ENCODE measurements around the gene PARD3B. TPM values are rescaled to one million over a fixed set of nuclear protein-coding genes. Genes with fewer than 3 reads are reported as not detected.

The PARD3B gene
- total RNA-seq, 1 experiment from 2014 or later: 3.9 TPM

- intact Hi-C loops (cut with micrococcal nuclease): no loop called here
- no peak overlapping the region for H2AFZ ChIP-seq (ENCODE audit: low read length)
- TF ChIP-seq, protein P1, sequence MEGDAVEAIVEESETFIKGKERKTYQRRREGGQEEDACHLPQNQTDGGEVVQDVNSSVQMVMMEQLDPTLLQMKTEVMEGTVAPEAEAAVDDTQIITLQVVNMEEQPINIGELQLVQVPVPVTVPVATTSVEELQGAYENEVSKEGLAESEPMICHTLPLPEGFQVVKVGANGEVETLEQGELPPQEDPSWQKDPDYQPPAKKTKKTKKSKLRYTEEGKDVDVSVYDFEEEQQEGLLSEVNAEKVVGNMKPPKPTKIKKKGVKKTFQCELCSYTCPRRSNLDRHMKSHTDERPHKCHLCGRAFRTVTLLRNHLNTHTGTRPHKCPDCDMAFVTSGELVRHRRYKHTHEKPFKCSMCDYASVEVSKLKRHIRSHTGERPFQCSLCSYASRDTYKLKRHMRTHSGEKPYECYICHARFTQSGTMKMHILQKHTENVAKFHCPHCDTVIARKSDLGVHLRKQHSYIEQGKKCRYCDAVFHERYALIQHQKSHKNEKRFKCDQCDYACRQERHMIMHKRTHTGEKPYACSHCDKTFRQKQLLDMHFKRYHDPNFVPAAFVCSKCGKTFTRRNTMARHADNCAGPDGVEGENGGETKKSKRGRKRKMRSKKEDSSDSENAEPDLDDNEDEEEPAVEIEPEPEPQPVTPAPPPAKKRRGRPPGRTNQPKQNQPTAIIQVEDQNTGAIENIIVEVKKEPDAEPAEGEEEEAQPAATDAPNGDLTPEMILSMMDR (conservative IDR thresholded peaks at IDR 0.05; ENCODE audit: low read depth, low read length): no peak
- no peak for TF ChIP-seq EZH2 (IDR thresholded peaks at IDR 0.05; ENCODE audit: low read length, unreplicated experiment)
- TF ChIP-seq EZH2phosphoT487 (IDR thresholded peaks at IDR 0.05; ENCODE audit: borderline replicate concordance, low read length): no peak
- H3K4me1 ChIP-seq (ENCODE audit: insufficient read depth, low read length): 0 out of 2 replicates have a peak, but pooled peaks cover 7% of the 10 kb centered on the region
- no peaks in the 10 kb centered on the region for H3K9me2 ChIP-seq (replicated peaks; ENCODE audit: low read length)
- H3K79me2 ChIP-seq (ENCODE audit: low read length): no peaks in the 10 kb centered on the region
- no peak overlapping the region for H3K4me3 ChIP-seq (ENCODE audit: low read length)
- no peaks in the 10 kb centered on the region for H3F3A ChIP-seq (ENCODE audit: low read length, unreplicated experiment)
- no TSS peak for BruUV-seq (replicated peaks)
- H4K20me1 ChIP-seq (ENCODE audit: low read length): no peaks in the 10 kb centered on the region
- H3K9ac ChIP-seq (ENCODE audit: low read length): no peak overlapping the region
- no peak overlapping the region for H3K4me2 ChIP-seq (ENCODE audit: low read length)
- H3K27me3 ChIP-seq (ENCODE audit: low read length): no peaks in the 10 kb centered on the region
- H3K27ac ChIP-seq (ENCODE audit: low read length): no peak overlapping the region
- H3K9me3 ChIP-seq (ENCODE audit: low read length): no peaks in the 10 kb centered on the region
- DNase-seq (no peak), ATAC-seq (no peak)
- ChIA-PET POLR2A (ENCODE audit: unreplicated experiment) (no interaction called here), CTCF (no interaction called here)
- H3K36me3 ChIP-seq (ENCODE audit: low read depth, low read length): no peaks in the 10 kb centered on the region
Measured at GRCh38 chr2:205424326-205424725, 879.1 kb downstream of the PARD3B start.

GRCh38 chr2:205425102-205425501, 879.8 kb downstream of the PARD3B start:
- CTCF ChIA-PET: no interaction called here

DNA sequence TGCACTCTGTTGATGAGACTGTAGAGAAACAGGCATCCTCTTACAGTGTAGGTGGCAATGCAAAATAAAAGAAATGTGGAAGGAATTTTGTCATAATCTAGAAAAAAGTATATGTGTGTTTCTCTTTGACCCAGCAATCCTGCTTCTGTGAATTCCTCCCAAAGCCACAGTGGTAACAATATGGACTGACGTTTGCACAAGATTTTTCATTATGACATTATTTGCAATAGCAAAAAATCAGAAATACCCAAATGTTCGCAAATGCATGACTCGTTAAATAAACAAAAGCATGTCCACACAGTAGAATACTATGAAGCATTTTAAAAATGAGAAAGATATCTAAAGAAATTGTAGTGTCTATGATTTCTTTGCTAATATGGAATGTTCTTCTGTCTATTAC, 881.8 kb downstream of the PARD3B start:
- Histone ChIP-seq H2AFZ (ENCODE audit: low read length) (no peak overlapping the region), H4K20me1 (ENCODE audit: low read length) (no peaks in the 10 kb centered on the region), H3K9me2 (replicated peaks; ENCODE audit: low read length) (no peaks in the 10 kb centered on the region), H3K9ac (ENCODE audit: low read length) (no peak overlapping the region), H3K4me1 (ENCODE audit: insufficient read depth, low read length) (0 out of 2 replicates have a peak, but pooled peaks cover 7% of the 10 kb centered on the region), H3K36me3 (ENCODE audit: low read depth, low read length) (no peaks in the 10 kb centered on the region), H3K4me3 (ENCODE audit: low read length) (no peak overlapping the region), H3K4me2 (ENCODE audit: low read length) (no peak overlapping the region), H3K27ac (ENCODE audit: low read length) (no peak overlapping the region), H3K9me3 (ENCODE audit: low read length) (no peaks in the 10 kb centered on the region), H3F3A (ENCODE audit: low read length, unreplicated experiment) (no peaks in the 10 kb centered on the region), H3K79me2 (ENCODE audit: low read length) (no peaks in the 10 kb centered on the region), H3K27me3 (ENCODE audit: low read length) (no peaks in the 10 kb centered on the region)
- ChIA-PET POLR2A (ENCODE audit: unreplicated experiment) (no interaction called here), CTCF (no interaction called here)
- TF ChIP-seq EZH2phosphoT487 (IDR thresholded peaks at IDR 0.05; ENCODE audit: borderline replicate concordance, low read length) (no peak), EZH2 (IDR thresholded peaks at IDR 0.05; ENCODE audit: low read length, unreplicated experiment) (no peak)
- TF ChIP-seq, protein P1 (conservative IDR thresholded peaks at IDR 0.05; ENCODE audit: low read depth, low read length): no peak
- DNase-seq (peak; percentile 42), ATAC-seq (peak; percentile 65)
- BruUV-seq (replicated peaks): no TSS peak
- intact Hi-C loops (cut with micrococcal nuclease): no loop called here

More at GRCh38 chr2:205425102-205425501, 879.8 kb downstream of the PARD3B start:
- Histone ChIP-seq H3K4me1 (ENCODE audit: insufficient read depth, low read length) (0 out of 2 replicates have a peak, but pooled peaks cover 7% of the 10 kb centered on the region), H3K4me2 (ENCODE audit: low read length) (no peak overlapping the region), H2AFZ (ENCODE audit: low read length) (no peak overlapping the region), H4K20me1 (ENCODE audit: low read length) (no peaks in the 10 kb centered on the region), H3K79me2 (ENCODE audit: low read length) (no peaks in the 10 kb centered on the region), H3K9ac (ENCODE audit: low read length) (no peak overlapping the region), H3K9me2 (replicated peaks; ENCODE audit: low read length) (no peaks in the 10 kb centered on the region), H3K27ac (ENCODE audit: low read length) (no peak overlapping the region), H3K36me3 (ENCODE audit: low read depth, low read length) (no peaks in the 10 kb centered on the region), H3F3A (ENCODE audit: low read length, unreplicated experiment) (no peaks in the 10 kb centered on the region), H3K9me3 (ENCODE audit: low read length) (no peaks in the 10 kb centered on the region), H3K4me3 (ENCODE audit: low read length) (no peak overlapping the region), H3K27me3 (ENCODE audit: low read length) (no peaks in the 10 kb centered on the region)
- BruUV-seq (replicated peaks): no TSS peak
- ATAC-seq (no peak), DNase-seq (no peak)
- TF ChIP-seq, protein P1 (conservative IDR thresholded peaks at IDR 0.05; ENCODE audit: low read depth, low read length): no peak
- TF ChIP-seq EZH2phosphoT487 (IDR thresholded peaks at IDR 0.05; ENCODE audit: borderline replicate concordance, low read length): no peak
- TF ChIP-seq EZH2 (IDR thresholded peaks at IDR 0.05; ENCODE audit: low read length, unreplicated experiment): no peak
- POLR2A ChIA-PET (ENCODE audit: unreplicated experiment): no interaction called here
- intact Hi-C loops (cut with micrococcal nuclease): no loop called here

Measured in PC-3 (cell line).